GM19372 (cell line): ENCODE data around the gene TTLL3.
"Not testable (repeated sequence)": the region's sequence is repeated elsewhere in the genome, so short reads cannot be mapped to it uniquely, and the experiment has no call there.

ENCODE experiments used
- ATAC-seq: cut with Tn5 transposase; IDR thresholded peaks from one replicate; pipeline ENCODE4 v1.9.1; 2021; ENCODE audit warnings: mild to moderate bottlenecking, low read depth, moderate library complexity; ENCODE audit not compliant: unreplicated experiment

TTLL3 gene

GRCh38 chr3:9834520-9835380 lies 24.7 kb downstream of the TTLL3 start:
- ATAC-seq, result no peak

GRCh38 chr3:9837701-9838582 lies 27.9 kb downstream of the TTLL3 start:
- ATAC-seq, result no peak

DNA sequence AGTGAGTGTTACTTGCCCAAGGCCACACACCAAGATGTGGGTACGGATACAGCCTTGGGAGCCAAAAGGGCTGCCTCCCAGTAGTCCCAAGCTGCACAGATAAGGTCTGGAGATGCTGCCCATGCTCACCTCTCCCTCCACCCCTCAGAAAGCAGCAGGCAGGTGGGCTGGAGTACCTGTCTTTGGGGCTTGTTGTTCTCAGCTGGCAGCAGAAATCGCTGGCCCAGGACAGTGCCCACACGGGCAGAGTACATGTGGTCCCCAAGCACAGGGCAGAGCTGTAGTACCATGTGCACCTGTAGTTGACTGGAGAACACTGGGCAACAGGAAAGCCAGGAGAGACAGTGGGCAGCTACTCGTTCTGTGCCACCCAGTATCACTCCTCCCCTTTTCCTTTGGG lies 28.8 kb downstream of the TTLL3 start:
- ATAC-seq, result no peak

DNA sequence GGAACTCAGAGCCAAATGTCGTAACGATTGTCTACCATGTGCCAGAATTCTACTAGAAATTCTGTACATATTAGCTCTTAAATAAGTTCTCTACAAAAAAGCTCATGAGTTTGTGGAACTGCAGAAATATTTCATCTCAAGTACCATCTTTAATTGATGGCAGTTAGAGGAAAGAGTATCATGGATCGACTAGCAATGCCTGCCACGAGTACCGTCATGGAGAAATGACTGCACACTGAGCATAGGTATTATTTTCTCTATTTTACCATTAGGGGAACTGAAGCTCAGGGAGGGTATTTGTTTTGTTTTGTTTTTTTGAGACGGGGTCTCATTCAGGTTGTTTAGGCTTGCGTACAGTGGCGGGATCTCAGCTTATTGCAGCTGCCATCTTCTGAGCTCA lies 31.0 kb downstream of the TTLL3 start:
- ATAC-seq, result no peak

DNA sequence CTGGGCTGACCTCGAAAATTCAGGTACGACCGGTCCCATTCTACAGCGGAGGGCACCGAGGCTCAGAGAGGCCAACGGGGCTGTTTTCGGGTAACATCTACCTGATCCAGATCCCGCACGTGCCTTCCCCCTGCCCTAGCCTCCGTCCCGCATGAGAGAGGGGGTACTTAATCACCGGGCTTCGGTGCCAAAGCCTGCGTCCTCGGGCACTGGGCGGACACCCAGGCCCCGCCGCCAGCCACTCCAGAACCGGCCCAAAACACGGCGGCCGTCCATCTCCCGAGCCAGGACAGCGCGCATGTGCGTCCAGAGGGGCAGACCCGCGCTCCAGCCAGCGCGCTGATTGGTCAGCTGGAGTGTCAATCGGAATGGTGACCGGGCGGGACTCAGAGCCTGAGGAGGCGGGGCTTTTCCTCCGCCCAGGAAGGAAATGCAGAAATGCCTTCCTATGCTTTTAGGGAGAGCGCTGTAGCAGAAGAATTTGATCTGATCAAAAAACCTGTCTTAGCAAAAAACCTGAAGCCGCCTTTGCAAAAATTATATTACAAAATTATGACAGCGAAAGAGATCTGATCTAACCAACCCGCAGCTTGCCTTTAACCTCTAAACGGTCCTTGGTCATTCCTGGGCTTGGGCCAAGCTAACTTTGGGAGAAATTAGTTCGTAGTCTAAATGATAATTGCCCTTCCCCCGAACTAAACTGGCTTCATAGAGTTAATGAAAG lies 33.8 kb downstream of the TTLL3 start, which contains the start of gene RPUSD3:
RPUSD3 (minus strand) TSS at position 294 of the 724 bp plus-strand sequence; CDS start at position 276, 18 bp downstream.
- peak; percentile 98 for ATAC-seq

- ATAC-seq, result no peak
Observed at GRCh38 chr3:9846231-9846630, 36.2 kb downstream of the TTLL3 start.

- ATAC-seq, result no peak
Observed at GRCh38 chr3:9846931-9847488, 36.9 kb downstream of the TTLL3 start.

GRCh38 chr3:9847870-9848269 lies 37.8 kb downstream of the TTLL3 start:
- ATAC-seq, result not testable (repeated sequence)

- ATAC-seq, result not testable (repeated sequence)
Observed at GRCh38 chr3:9848860-9849259, 38.8 kb downstream of the TTLL3 start.

- ATAC-seq, result not testable (repeated sequence)
Observed at GRCh38 chr3:9851383-9851782, 41.3 kb downstream of the TTLL3 start.

DNA sequence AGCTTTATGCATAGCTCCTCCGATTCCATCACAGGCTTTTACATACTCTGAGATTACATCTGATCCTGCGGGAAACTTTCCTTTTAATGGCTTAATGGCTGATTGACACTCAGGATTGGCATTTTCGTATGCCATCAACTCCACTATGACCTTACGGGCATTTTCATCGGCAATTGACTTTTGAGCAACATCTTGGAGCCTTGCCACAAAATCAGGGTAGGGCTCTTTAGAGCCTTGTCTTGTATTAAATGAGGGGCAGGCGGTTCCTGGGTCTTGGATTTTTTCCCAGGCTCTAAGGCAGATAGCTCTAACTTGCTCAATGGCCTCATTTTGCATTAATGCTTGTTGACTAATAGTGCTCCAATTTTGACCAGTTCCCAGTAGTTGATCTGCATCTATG lies 41.9 kb downstream of the TTLL3 start:
- ATAC-seq, result not testable (repeated sequence)

GRCh38 chr3:9852528-9852927 lies 42.5 kb downstream of the TTLL3 start:
- no peak for ATAC-seq

- not testable (repeated sequence) for ATAC-seq
Observed at GRCh38 chr3:9854291-9854940, 44.4 kb downstream of the TTLL3 start.

- ATAC-seq, result no peak
Observed at GRCh38 chr3:9855594-9855993, 45.5 kb downstream of the TTLL3 start.

- no peak for ATAC-seq
Observed at GRCh38 chr3:9859530-9860025, 49.5 kb downstream of the TTLL3 start.

DNA sequence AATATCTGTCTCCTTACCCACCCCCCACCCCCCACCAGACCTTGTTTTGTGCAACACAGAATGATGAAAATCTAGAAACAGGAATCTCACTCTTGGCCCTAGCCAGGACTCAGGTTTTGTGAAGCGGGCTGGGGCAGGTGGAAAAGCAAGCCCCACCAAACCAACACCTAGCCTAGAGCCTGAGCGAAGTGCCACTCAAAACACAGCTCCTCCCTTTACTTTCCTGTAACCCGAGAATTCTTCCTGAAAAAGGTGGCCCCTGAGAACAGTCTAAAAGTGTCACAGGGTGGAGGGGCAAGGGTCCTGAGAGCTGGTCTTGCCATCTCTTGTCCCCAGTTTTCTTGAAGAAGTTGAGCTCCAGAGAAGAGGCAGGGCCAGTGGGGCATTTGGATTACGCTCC lies 51.1 kb downstream of the TTLL3 start:
- ATAC-seq, result no peak

DNA sequence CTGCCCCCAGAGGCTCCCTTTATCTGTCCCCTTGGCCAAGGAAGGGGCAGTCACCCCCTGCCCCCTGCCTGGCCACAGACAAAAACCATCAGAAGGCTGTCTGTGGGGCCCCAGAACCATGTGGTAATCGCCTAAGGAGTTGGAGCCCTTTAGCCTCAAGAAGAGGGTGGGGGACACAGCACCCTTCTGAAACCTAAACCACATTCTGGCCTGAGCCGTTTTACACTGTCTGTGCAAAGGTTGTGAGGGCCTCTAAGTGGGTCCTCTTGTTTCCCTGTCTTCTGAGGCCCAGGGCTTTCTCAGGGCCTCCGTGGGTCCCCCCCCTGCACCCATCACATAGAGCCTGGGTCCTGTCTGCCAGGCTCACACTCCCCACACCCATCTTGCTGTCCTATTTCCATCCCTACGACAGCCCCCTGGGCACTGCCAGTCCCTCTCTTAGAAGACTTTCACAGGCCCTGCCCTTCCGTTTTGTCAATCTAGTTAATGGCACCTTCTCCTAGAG lies 51.6 kb downstream of the TTLL3 start:
- no peak for ATAC-seq

GRCh38 chr3:9862391-9863057 lies 52.5 kb downstream of the TTLL3 start:
- ATAC-seq, result no peak
